ENCODE measurements around the gene LCE2D.
"Not testable (repeated sequence)": the region's sequence is repeated elsewhere in the genome, so short reads cannot be mapped to it uniquely, and the experiment has no call there.

Gene LCE2D, protein sequence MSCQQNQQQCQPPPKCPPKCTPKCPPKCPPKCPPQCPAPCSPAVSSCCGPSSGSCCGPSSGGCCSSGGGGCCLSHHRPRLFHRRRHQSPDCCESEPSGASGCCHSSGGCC

DNA sequence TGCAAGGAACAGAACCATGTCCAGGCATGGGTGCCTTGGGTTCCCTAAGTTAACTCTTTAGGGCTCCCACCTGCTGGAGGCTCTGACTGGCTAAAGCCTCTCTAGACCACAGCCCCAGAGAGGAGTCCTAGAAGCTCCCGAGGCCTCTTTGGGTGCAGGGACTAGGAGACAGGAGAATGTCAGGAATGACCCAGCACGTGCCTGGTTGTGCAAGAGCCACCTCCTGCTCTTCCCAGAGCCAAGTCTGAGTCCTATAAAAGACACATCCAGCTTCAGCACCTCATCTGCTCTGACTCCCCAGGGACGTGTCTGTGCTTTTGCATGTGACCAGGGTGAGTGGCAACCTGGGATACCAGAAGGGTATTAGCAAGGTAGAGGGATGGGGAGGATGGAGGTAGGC lies at the start of gene LCE2D:
TSS of gene LCE2D (plus strand) at position 283 of the 400 bp plus-strand sequence. CDS start 726 bp downstream, outside the sequence.
- no peak for DNase-seq

DNA sequence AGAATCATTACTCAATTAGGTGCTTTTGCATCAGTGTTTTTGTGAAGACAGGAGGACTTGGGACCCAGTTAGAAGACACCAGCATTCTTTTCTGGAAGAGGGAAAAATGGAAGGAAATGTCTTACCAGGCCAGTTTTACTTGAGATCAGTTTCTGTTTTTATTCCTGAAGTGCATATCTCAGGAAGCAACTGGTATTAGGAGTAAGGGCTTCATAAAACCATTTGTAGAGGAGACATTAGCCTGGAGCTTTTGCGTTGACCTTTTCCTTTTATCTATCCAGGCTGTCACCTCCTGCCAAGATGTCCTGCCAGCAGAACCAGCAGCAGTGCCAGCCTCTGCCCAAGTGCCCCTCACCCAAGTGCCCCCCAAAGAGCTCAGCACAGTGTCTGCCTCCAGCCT lies 49.7 kb upstream of the LCE2D start, which contains the start of gene LCE3B:
TSS of gene LCE3B (plus strand) at position 301 of the 400 bp plus-strand sequence. CDS start at position 301, 0 bp downstream.
- no peak for DNase-seq

DNA sequence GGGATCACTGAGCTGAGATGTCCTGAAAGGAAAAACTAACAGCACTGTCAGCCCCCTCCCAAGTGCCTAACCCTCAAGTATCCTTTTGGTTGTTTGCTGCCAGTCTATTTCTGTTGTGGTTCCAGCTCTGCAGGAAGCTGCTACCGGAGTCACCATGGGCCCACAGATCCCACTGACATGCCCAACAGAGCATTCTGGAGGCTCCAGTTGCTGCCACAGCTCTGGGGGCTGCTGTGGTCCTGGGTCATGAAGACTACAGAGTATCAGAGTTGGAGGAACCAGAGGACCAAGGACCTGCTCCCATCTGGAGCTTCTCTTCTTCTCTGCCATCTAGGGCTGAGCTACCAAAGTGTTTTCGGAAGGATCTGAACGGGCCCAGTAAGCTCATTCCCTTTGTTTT lies 41.2 kb upstream of the LCE2D start:
- DNase-seq, result no peak

DNA sequence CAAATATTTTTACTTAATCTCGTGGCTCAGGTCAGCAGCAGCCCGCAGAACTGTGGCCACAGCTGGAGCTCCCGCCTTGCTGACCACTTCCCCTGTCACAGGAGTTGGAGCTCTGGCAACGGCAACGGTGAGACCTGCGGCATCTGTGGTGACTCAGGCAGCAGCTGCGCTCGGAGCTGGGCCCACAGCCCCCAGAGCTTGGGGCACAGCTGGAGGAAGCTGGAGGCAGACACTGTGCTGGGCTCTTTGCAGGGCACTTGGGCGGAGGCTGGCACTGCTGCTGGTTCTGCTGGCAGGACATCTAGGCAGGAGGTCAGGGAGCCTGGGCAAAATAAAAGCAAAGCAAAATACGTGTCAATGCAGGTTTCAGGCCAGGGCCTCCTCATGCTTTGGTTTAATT lies 40.4 kb upstream of the LCE2D start, which contains the start of gene LCE3A:
TSS of gene LCE3A (minus strand) at position 301 of the 400 bp plus-strand sequence. CDS start at position 301, 0 bp downstream.
- DNase-seq, result no peak

DNA sequence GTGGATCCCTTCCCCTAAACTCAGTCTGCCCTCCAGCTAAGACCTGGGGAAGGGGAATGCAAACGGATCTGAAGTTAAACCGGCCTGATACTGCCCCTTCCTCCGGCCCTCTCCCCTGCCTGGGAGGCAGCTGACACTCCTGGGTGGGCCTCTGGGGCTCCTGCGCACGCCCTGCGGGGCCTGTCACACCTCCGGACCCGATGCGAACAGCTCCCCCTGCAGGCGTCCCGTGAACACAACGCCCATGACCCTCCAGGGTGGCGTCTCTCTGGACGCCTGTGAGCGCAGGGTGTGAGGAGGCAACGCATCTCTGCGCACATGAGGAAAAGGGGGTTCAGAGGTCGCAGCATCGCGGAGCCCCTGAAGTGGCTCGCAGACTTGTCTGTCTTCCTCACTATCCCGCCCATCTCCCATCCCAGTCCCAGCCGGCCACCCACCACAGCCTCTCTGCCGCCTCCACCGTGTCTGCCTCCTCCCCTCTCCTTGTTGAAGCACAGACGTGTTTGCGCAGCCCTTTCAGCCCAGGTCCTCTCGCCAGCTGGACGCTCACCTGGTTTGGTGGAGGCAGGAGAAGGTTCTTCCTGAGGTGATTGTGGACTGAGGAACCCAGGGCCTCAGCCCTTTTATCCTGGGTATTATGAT lies 39.9 kb upstream of the LCE2D start:
- DNase-seq, result peak; percentile 33 to 44

DNA sequence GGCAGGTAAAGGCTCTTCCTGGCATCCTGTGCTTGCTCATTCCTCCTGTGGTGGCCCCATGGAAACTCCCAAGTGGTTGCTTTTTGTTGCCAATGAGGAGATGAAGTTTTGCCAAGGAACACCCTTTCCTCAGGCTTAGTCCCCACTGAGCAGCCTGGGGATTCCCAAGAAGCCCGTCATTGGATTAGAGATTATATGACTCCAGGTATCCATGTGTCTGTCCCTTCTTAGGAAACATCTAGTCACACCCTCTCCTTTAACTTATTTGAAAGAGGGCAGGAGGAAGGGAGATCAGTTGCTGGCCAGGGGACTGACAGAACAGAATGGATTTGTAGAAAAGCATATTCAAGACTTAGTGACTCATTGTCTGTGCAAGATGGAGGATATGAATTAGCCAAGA lies 36.4 kb upstream of the LCE2D start:
- DNase-seq, result no peak

DNA sequence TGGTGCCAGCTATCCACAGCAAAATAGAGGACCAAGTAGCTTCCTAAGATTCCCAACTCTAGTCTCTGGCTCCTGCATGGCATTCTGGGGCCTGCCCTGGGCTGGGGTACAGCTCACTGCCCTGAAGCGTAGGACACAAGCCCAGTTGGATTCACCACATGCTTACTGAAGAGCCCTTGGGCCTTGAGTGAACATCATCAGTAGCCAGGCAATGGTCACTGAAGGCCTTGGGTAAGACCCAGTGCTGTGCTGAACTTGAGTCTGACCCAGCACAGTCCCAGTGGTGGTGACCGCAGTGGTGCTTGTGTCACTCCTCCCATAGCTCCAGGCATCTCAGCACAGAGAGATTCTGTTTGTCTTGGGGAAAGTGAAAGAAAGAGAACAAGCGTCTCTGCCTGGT lies 32.6 kb upstream of the LCE2D start:
- no peak for DNase-seq

DNA sequence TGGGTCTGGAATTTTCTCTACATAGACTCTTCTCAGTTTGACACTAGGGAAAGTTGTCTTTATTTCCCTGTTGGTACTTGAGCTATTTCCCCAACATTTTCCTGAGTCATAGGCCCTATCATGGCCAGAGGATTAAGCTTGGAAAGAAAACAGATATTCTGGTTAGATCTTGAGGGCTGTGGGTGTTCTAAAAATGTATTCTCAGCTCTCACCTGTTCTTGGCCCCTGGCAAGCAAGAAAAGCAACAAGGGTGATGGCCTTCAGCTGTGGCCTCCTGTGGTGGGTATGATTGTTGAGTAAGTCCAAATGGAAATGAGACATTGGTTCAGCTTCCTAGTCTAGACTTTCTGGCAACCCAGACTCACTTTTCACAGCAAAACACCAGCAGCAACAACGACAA lies 22.8 kb upstream of the LCE2D start:
- no peak for DNase-seq

DNA sequence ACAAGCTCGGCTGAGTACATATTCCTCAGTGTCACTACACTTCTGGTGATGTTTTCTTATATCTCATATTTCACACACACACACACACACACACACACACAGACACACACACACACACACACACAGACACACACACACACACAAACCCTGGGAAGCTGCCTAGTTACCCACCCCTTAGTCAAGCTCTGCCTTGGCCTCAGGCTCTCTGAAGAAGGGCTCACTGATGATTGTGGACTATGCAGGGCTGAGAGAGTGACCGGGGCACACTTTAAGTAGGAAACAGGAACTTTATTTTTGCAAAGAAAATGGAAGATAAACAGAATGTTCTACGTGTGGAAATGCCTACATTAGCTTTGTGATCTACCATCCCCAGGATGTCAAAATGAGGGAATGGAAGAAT lies 19.2 kb upstream of the LCE2D start:
- no peak for DNase-seq

DNA sequence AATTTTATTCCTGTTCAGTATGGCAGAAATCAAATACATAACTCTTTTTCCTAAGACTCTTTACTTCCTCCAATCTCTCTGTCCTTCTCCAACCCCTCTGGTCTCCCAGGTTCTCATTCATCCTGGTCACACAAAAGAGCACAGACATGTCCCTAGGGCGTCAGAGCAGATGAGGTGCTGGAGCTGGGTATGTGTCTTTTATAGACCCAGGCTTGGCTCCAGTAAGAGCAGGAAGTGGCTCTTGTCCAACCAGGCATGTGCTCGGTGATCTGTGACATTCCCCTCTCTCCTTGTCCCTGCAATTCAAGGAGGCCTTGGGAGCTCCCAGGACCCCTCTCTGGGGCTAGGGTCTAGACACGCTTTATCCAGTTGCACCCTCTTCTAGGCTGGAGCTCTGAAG lies 18.0 kb upstream of the LCE2D start:
- DNase-seq, result no peak

DNA sequence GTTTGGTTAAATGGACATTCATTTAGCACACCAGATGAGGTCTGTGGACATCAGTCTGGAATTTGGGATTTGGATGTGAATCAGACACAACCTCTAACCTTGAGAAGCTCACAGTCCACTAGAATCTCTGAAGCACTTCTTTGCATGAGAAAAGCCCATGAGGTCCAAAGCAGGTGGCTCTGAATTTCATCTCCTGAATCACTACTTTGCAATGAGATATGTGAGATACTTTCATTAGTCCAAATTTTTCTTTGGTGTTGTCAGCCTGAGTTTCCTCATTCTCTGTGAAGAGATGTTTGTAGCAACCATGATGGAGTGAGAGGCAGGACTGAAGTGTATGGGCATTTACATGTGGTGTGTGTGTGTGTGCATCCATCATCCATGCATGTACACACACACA lies 16.5 kb upstream of the LCE2D start:
- DNase-seq, result no peak

DNA sequence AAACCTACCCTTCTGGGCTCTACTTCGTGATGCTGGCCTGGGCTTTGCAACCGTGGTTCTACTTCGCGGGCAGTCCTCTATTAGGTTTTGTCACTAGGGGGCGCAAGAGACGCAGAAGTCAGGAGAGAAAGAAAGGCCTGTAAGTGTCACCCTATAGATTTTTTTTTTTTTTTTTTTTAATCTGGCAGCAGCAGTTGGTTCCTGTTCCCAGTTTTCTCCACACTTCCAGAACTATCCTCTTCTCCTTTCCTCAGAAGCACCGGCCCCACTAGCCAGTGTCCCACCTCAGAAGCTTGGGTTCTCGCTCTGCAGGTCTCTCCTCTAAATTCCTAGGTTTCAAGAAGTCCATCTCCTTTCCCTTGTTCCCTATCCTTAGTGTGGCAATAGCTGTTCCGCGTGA lies 9.1 kb upstream of the LCE2D start:
- peak; percentile 59 to 68 for DNase-seq

DNA sequence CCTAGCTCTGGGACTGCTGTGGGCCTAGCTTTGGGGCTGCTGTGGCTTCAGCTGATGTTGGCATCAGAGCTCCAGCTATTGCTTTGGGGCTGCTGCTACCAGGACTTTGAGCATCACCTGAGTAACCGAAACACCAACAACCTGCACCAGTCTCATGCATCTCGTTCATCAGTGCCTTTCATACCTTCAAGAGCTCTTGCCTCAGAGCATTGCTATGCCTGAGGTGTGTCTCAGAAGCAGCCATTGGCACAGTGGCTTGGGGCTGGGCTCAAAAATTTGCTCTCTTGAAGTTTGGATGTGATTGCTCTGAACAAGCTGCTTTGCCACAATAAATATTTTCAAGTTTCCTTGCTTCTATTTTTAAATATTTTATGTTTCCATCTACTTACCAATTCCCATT lies 6.7 kb upstream of the LCE2D start:
- DNase-seq, result no peak

DNA sequence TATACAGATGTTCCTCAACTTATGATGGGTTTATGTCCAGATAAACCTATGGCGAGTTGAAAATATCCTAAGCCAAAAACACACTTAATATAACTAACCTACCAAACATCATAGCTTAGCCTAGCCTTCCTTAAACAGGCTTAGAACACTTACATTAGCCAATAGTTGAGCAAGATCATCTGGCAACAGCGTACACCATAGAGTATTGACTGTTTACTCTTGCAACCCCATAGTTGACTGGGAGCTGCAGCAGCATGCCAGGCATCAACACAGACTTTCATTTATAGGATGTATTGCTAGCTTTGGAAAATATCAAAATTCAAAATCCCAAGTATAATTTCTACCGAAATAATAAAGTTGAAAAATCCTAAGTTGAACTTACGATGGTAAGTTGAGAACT lies 5.5 kb upstream of the LCE2D start:
- DNase-seq, result no peak

DNA sequence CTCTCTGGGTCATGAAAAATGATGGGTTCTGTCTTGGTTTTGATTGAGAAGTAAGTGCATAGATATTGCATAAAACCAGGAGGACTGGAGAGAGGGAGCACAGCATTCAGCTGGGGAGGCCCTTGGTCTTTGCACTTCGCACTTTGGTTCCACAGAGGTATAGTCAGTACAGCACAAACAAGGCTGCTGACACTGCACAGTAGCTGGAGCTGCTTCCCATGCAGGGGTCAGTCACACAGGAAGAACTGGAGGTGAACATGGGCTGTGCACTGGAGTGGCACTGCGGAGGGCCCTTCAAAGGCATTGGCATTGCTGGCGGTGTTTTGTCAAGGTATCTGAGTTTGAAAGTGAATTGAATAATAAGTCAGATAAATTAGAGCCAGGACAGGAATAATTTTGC lies 4.5 kb upstream of the LCE2D start:
- DNase-seq, result no peak

DNA sequence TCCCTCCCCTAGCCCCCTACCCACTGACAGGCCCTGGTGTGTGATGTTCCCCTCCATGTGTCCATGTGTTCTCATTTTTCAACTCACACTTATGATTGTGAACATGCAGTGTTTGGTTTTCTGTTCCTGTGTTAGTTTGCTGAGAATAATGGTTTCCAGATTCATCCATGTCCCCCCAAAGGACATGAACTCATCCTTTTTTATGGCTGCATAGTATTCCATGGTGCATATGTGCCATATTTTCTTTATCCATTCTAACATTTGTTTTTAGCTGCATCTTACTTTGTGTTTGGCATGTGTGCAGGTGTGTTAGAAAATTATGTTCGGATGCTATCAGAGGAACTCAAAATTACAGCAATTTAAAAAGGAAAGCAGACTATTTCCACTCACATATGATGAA lies 3.0 kb downstream of the LCE2D start:
- not testable (repeated sequence) for DNase-seq

DNA sequence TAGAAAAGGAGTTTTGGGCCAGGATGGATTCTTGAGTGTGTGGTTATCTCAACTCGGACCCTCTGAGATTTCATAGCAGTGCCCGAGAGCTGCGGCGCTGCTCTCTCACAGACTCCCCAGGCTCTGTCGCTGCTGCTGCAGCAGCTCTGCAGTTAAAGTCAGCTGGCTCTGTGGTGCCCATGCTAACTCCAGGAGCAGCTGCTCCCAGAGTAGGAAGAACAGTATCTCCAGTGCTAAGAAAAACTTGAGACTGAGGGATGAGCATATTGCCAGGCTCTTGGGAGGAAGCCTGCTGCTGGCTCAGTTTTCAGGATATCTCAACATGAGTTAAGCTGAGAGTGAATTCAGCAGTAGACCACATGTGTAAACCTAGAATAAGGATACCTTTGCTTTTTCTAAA lies 4.5 kb downstream of the LCE2D start:
- DNase-seq, result no peak

DNA sequence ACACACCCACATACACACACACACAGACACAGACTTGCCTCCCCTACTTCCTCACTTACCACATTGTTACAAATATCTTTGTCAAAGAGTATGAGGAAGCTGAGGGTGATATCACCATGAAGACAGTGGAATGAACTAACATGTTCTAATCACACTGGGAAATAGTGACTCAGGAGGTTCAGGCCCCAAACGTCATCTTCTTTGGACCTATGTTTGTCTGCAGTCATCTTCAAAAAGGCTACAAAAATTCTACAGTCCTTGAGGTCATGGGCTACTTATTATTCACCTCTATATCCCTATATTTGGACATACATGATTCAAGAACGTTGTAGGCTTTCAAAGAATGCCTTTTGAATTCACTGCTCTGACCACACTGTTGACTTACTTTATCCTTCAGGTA lies 9.8 kb downstream of the LCE2D start:
- DNase-seq, result no peak

DNA sequence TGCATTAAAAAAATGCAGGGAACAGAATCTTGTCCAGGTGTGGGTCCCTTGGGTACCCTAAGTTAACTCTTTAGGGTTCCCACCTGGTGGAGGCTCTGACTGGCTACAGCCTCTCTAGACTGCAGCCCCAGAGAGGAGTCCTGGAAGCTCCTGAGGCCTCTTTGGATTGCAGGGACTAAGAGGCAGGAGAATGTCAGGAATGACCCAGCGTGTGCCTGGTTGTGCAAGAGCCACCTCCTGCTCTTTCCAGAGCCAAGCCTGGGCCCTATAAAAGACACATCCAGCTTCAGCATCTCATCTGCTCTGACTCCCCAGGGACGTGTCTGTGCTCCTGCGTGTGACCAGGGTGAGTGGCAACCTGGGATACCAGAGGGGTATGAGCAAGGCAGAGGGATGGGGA lies 11.8 kb downstream of the LCE2D start, which contains the start of gene LCE2C:
TSS of gene LCE2C (plus strand) at position 297 of the 400 bp plus-strand sequence. CDS start 737 bp downstream, outside the sequence.
- DNase-seq, result not testable (repeated sequence)

DNA sequence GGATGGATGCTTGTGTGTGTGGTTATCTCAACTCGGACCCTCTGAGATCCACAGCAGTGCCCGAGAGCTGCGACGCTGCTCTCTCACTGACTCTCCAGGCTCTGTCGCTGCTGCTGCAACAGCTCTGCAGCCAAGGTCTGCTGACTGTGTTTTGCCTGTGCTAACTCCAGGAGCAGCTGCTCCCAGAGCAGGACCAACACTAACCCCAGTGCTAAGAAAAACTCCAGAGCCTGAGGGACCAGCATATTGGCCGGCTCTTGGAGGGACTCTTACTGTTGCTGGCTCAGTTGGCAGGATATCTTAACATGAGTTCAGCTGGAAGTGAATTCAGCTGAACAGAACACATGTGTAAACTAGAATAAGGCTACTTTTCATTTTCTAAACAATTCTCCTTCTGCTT lies 16.3 kb downstream of the LCE2D start:
- DNase-seq, result no peak

DNA sequence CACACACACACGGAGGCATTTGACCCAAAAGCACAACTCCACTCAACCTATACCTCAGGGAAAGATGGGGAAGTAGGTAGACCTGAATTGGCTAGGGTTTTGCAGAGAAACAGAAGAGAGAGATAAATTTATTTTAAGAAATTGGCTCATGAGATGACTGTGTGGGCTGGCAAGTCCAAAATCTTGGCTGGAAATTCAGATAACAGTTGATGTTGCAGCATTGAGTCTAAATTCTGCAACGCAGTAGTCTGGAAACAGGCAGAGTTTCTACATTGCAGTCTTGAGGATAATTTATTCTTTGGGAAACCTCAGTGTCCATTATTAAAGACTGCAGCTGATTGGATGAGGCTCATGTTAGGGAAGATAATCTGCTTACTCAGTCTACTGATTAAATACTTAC lies 18.4 kb downstream of the LCE2D start:
- DNase-seq, result no peak

DNA sequence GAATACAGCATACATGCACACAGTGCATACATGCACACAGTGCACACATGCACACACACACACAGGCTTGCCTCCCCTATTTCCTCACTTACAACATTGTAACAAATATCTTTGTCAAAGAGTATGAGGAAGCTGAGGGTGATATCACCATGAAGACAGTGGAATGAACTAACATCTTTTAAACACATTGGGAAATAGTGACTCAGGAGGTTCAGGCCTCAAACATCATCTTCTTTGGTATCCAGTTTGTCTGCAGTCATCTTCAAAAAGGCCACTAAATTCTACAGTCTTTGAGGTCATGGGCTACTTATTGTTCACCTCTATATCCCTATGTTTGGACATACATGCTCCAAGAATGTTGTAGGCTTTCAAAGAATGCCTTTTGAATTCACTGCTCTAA lies 20.7 kb downstream of the LCE2D start:
- no peak for DNase-seq

DNA sequence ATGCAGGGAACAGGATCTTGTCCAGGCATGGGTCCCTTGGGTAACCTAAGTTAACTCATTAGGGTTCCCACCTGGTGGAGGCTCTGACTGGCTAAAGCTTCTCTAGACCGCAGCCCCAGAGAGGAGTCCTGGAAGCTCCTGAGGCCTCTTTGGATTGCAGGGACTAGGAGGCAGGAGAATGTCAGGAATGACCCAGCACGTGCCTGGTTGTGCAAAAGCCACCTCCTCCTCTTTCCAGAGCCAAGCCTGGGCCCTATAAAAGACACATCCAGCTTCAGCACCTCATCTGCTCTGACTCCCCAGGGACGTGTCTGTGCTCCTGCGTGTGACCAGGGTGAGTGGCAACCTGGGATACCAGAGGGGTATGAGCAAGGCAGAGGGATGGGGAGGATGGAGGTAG lies 22.6 kb downstream of the LCE2D start, which contains the start of gene LCE2B:
TSS of gene LCE2B (plus strand) at position 301 of the 400 bp plus-strand sequence. CDS start 721 bp downstream, outside the sequence.
- DNase-seq, result not testable (repeated sequence)

DNA sequence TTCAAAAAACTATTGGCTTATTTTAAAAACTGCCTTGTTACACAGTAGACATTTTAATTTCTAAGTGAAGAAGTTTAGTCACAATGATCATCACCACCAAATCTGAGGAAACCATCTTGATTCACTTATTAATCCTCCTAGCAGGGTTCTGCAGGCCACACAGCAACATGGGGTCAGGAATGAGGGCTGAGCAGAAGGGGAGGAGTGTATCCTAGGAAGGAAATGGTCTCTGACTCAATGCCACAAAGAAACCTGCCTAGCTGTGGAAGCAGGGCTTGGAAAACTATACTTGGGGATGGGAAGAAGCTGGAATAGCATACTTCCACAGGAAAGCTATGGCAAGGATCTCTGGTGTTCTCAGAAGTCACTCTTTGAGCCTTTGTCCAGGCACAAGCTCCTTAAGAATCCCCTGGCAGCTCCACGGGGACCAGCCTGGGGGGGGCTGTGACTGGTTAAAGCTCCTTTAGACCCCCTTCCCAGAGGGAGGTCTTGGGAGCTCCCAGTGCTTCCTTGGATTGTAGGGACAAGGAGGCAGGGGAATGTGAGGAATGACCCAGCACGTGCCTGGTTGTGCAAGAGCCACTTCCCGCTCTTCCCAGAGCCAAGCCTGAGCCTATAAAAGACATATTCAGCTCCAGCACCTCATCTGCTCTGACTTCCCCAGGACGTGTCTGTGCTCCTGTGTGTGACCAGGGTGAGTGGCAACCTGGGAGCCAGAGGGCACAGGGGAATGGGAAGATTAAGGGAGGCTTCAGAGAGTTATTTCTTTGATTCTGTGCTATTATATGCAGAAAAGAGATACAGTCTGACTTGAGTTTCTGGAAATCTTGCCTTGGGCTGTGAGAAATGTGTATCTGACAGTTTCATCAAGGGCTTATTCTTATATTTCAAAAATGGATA lies 34.8 kb downstream of the LCE2D start, which contains the start of gene LCE2A:
TSS of gene LCE2A (plus strand) at position 645 of the 900 bp plus-strand sequence. CDS start 557 bp downstream, outside the sequence.
- DNase-seq, result no peak

Measured in activated CD4-positive, alpha-beta T cell treated with anti-CD3 and anti-CD28 coated beads, Interleukin-2, amount 50 U/mL, for 48 hours (primary cell).